Activated gamma-delta T cell treated with anti-CD3 and anti-CD28 coated beads, Interleukin-2, amount 50 U/mL, for 16 hours (primary cell): Measurements from ENCODE around the gene HTR4.
"Not testable (repeated sequence)": the region's sequence is repeated elsewhere in the genome, so short reads cannot be mapped to it uniquely, and the experiment has no call there.

ENCODE experiments used
- DNase-seq: peaks from one replicate; pipeline ENCODE4 v3.0.0-alpha.2; 2020; ENCODE audit warnings: low read depth

The HTR4 gene, protein sequence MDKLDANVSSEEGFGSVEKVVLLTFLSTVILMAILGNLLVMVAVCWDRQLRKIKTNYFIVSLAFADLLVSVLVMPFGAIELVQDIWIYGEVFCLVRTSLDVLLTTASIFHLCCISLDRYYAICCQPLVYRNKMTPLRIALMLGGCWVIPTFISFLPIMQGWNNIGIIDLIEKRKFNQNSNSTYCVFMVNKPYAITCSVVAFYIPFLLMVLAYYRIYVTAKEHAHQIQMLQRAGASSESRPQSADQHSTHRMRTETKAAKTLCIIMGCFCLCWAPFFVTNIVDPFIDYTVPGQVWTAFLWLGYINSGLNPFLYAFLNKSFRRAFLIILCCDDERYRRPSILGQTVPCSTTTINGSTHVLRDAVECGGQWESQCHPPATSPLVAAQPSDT

DNA sequence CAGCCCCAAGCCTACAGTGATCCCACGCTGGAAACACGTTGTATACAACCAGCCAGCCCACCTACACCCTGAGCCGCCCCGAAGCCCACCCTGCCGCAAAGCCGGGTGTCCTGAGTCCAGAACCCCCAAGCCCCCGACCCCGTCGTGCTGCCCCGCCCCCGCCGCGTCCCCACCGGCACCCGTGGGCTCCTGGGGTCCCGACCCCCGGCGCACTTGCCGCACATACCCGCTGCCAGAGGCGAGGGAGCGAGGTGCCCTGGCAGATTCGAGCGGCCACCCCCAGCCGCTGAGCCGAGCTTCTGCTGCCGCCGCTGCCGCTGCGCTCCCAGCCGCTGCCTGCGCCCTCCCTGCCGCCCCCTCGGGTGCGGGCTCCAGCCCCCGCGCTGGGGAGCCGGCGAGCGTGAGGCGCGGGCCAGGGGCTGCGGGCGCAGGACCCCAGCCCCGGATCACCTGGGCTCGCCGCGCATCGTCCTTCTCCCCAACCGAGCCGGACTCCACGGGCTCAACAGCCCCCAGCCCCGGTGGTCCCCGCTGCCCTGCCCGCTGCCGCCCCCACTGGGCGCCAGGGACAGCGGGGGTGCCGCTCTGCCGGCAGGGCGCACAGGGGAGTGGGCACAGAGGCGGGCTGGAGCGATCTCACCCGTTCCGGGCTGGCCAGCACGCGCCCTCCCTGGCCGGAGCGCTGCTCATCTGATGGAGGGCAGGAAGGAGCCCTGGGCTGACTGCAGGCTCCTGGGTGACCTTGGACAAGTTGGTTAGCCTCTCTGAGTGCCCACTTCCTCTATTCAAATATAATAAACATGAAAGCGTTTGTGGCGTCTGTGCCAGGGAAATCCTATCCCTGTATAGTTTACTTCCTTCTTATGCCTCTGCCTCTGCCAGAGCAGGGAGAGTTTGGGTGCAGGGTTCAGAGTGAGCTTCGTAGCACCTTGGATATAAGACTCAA lies at the start of gene HTR4:
Gene HTR4 (minus strand): TSS at position 692 of the 946 bp plus-strand sequence. CDS start 17,513 bp downstream, outside the sequence.
- DNase-seq = no peak

DNA sequence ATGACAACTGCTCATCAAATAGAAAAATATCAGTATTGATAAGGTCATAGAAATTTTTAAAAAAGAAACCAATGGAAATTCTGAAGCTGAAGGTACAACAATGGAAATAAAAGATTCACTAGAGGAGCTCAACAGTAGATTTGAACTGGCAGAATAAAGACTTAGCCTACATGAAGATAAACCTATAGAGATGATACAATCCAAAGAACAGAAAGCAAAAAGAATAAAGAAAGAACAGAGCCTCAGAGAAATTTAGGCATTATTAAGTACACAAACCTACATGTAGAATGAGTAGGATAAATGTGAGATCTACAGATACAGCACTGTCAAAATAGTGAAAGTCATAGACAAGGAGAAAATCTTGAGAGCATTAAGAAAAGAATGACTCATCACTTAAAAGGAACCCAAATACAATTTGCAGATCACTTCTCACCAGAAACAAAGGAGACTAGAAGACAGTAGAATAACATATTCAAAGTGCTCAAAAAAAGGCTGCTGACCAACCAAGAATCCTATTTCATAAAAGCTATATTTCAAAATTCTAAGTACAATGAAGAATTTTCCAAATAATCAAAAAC lies 47.8 kb upstream of the HTR4 start:
- no peak for DNase-seq

DNA sequence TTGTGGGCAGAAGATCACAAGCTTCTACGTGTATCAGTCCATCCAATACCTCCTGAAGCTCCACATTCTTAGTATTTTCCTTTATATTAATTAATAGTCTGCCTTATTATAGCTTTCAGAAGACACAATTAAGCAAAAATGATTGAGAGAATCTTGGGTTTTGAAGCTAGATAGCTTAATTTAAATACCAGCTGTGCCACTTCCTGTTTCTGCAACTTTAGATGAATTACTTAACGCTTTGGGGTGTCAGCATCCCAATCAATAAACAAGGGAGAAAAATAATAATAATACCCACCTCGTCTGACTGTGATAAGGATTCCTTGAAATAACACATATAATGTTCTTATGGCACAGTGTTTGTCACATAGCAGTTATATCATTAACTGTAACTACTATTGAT lies 44.7 kb upstream of the HTR4 start:
- DNase-seq = no peak

DNA sequence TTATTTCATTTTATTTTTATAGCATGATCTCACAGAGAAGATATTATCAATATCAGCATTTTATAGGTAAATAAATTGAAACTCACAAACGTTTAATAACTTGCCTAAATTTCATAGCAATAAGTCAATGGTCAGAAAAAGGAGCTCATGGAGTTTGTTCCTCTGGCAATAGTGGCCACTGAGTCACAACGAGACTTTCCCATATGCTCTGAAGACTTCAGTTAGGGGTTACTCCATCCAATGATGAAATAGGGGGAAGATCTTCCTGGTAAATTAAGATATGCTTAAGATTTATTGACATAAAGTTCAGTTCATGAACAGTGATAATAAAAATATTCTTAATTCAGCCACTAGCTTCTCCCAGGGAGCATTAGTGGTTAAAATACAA lies 43.5 kb upstream of the HTR4 start:
- no peak for DNase-seq

DNA sequence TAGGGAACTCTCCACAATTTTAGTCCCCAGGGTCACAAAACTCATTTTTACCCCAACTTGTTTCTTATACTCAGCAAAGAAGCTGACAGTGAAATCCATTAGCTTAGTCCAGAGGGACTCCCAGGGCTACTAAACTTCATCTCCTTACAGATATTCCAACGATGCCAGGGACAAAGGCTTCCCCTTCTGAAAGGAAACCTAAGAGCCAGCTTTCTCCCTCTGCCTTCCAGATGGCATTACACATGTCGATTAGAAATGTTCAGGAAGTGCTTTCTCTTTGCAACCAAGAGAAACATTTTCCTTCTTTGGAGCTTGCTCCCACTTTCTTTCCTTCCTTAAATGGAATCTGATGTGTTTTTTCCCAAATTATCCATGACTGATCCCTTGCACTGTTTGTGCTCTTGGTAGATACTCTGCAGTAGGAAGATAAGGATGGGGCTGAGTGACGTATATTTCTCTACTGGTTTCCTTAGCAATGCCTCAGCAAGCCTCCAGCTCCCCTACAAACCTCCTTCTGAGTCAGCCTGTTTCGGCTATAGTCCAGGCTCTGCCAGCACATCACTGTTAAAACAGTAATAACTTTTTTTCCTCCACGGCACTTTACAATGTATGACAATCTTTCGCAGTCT lies 43.0 kb upstream of the HTR4 start:
- DNase-seq = no peak

DNA sequence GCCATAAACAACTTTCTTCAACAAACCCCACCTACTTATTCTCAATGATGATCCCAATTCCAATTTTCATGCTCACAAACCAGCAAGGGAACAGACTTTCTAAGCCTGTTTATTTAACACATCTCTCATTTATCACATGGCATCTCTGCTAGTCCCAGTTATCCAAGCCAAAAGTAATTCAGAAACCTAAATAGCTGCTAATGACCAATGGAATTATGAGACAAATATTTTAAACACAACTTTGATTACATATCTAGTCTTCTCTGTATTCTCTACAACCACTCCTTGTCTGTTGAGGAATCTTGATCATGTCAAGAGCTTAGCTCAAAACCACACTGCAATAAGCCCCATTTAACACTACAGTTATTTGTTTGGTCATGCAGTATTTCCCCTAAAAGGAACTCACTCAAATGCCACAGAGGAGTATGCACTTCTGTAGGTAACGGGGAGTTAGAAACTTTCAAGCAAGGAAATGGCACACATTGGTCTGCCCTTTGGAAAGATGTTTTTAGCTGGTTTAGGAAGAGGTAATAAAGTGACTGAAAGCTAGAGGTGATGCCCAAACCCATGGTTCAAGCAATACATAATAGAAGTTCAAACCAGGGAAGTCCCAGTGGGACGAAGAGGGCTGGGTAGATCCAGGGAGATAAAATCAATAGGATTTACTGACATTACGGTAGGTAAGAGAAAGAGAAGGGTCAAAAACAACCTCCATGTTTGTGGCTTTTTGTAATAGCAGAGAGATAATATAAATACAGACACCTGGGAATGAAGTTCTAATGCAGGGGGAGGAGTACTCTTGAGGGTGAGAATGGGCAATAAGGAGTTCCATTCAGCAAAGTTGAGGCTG lies 42.1 kb upstream of the HTR4 start:
- DNase-seq = no peak

DNA sequence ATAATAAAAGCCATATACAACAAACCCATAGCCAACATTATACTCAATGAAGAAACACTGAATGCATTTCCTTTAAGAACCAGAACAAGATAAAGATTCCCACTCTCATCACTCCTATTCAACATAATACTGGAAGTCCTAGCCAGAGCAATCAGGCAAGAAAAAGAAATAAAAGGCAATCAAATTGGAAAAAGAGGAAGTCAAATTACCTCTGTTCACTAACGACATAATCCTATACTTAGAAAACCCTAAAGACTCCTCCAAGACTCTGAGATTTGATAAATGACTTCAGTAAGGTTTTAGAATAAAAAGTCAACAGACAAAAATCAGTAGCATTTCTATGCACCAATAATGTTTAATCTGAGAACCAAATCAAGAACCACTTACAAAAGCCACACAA lies 36.6 kb upstream of the HTR4 start:
- DNase-seq = no peak

DNA sequence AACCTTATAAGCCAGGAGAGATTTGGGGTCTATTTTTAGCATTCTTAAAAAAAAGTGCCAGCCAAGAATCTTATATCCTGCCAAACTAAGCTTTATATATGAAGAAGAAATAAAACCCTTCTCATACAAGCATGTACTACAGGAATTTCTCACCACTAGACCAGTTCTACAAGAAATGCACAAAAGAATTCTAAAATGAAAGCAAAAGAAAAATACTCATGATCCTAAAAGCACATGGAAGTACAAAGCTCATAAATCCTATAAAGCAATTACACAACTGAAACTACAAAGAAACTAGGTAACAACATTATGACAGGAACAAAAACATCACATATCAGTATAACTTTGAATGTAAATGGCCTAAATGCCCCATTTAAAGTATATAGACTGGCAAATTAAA lies 34.5 kb upstream of the HTR4 start:
- no peak for DNase-seq

DNA sequence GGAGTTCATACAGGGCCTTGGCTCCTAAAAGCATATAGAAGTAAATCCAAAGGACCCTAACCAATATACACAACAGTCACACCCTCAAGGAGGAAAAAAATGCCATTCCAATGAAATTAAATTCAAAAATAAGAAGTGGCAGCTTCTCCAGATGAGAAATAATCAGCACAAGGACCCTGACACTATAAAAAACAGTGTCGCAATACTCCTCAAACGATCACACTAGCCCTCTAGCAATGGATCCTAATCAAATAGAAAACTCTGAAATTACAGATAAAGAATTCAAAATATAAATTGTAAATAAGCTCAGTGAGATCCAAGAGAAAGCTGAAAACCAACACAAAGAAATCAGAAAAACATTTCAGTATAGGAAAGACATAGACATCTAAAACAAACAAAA lies 33.5 kb upstream of the HTR4 start:
- no peak for DNase-seq

DNA sequence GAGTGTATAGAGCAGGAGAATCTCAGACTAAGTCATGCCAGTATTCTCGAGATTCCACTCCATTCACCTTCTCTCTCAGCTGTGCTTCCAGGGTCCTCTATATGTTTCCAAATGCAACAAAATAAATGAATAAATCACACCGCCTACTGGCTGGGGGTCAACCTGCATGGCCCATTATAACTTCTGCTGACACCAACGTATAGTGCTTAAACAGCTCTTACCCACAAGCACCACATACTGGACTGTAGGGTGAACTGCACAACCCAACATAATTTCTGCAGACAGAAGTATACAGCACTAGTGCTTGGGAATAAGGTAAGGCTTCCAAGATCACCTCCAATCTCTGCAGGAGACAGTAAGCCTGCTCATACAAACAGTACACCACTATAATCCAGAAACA lies 33.1 kb upstream of the HTR4 start:
- no peak for DNase-seq

DNA sequence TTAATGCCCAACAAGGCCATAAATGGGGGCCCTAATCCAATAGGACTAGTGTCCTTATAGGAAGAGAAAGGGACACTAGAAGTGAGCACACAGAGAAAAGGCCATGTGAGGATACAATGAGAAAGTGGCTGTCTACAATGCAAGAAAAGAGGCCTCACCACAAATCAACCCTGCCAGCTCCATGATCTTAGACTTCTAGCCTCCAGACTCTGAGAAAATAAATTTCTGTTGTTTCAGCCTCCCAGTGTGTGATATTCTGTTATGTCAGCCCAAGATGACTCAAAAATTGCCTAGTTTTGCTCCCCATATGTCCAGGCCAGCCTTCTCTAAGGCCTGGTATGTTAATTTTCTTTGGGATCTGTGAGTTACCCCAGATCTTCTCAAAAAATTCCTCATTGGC lies 32.3 kb upstream of the HTR4 start:
- DNase-seq = no peak

DNA sequence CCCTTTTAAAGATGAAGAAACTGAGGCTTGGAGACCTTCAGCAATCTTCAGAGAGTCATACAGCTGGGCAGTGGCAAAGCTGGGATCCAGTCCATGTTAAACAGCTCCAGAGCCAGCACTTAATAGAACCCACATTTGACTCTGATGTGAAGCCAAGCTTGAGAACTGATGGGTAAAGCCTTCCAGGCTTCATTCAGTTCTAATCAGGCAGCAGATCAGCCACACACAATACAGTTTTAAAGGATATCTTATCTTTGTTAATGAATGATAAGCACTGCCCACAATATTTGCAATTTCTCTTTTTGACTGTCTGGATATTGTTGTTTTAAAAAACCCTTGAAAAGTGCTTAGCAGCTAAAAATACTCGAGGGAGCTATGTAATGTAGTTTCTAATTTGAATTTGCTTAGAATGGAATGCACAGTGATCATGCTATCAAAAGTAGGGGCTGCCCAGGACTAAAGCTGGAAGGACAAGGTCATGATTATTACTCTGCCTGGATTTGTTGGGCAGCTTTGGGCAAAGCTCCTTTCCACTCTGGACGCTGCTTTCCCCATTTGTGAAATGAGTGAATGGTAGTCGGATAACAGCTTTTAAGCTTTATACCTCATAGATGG lies 31.3 kb upstream of the HTR4 start:
- no peak for DNase-seq

DNA sequence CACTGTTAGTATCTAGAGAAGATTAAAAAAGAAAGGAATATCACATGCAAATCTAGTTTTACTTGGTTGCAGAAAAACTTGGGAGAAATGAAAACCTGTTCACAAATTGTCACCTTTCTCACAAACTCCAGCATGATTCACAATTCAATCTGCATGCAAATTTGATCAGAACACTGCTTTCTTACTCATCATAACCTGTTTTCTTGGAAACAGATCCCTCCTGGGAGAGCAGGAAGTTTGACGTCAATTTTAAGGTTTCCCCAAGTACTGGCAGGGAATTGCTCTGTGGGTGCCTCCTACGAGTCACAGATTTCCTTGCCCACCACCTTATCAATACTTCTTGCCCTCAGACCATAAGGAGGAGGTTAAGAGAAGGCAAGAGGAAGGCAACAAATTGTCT lies 30.2 kb upstream of the HTR4 start:
- no peak for DNase-seq

DNA sequence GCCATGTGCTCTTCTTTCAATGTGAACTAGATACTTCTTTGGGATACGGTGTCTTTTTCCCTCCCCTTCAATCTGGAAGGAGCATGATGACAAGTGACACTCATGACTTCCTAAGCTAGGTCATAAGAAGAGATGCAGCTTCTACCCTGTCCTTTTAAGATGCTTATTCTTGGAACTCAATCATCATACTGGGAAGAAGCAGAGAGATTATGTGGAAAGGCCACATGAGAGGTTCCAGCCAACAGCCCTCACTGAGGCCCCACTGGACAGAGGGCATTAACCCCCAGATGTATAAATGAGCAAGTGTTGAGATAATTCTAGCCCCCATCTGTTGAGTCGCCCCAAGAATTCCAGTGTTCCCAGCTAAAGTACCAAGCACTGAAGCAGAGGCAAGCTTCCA lies 29.3 kb upstream of the HTR4 start:
- no peak for DNase-seq

DNA sequence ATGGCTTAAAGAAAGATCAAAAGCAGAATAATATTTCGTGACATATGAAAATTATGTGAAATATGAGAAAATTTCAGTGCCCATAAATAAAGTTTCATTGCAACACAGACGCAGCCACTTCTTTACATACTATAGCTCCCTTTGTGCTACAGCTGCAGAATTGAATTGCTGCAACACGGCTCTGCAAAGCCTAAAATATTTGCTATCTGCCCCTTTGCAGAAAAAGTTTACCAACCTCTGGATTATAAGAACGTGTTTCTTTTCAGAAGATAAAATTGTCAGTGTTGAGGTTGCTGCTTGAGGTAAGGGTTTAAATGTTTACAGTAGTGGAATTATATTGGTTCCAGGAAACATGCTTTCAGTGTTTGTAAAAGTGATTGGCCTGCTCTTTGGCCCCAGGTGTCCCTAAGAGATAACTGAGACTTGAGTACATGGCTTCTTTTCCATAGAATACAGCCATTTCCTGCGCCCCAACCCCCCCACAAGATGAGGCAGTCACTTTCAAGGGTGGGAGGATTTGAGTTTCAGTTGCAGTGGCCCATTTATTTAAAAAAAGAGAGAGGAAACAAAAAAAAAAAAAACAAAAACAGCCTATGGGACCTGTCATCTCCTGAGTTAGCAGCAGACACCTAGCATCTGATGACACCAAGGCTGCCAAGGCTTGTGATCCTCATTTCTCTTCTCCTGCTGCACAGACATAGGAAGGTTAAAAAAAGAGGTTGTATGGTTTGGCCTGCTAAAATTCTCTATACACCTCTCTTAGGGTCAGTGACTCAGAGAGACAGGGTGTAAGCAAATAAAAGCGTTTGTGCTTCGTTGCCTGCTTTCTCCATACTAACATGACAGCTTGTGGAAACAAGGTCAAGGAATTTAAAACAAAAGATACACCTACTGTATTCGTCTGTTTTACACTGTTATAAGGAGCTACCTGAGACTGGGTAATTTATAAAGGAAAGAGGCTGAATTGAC lies 28.0 kb upstream of the HTR4 start:
- no peak for DNase-seq

DNA sequence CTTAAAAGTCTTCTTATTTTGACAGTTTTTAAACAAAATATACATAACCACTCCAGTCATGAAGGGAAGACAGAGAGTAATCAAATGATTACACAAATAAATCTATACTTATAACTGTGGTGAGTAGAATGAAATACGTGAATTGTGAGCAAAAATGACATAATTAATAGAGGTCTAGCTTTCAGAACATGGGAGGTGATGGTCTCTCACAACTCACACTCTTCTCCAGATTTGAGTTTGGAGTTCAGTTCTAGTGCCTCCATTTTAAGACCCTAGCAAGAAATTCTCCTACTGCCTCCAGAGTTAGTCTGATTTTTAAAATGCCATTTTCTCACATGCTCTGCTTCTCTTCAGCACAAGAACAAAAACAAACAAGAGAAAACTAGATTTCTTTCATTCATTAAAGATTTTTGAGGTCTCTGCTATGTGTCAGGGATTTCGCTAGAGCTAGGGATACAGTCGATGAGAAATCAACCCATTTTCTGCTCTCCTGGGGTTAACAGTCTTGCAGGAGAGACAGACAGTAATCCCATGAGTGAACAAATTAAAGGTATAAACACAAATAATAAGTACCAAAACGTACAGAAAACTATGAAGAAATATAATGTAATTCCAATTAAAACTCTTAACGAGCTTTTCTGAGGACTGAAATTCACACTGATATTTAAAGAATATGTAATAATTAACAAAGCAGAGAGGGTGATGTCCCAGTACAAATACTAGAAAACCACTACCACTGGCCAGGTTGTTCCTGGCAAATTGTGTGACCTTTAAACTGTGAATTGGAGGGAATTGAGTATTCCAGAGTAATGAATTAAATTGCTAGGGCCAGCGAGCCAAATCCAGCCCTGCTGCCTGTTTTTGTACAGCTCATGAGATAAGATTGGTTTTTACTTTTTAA lies 27.1 kb upstream of the HTR4 start:
- no peak for DNase-seq

DNA sequence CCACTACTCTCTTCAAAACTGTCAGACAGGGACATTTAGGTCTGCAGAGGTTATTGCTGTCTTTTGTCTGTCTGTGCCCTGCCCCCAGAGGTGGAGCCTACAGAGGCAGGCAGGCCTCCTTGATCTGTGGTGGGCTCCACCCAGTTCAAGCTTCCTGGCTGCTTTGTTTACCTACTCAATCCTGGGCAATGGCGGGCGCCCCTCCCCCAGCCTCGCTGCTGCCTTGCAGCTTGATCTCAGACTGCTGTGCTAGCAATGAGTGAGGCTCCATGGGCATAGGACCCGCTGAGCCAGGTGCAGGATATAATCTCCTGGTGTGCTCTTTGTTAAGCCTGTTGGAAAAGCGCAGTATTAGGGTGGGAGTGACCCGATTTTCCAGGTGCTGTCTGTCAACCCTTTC lies 19.4 kb upstream of the HTR4 start:
- not testable (repeated sequence) for DNase-seq

DNA sequence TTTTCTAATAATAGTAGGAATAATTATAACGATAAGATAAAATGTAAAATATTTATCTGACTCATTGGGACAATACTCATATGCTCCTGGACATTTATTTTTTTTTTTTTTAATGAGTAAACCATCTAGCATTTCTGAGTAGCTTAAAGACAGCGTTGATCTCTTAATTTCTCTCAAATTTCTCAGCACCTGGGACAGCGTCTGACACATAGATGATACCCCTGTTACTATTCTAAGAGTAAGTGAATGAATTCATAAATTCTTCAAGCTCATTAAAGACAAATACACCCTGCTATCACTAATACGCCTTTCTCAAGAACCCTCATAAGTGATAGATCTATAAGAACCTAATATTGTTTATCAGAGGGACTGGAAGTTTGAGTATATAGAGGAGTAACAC lies 12.0 kb upstream of the HTR4 start:
- DNase-seq = no peak

DNA sequence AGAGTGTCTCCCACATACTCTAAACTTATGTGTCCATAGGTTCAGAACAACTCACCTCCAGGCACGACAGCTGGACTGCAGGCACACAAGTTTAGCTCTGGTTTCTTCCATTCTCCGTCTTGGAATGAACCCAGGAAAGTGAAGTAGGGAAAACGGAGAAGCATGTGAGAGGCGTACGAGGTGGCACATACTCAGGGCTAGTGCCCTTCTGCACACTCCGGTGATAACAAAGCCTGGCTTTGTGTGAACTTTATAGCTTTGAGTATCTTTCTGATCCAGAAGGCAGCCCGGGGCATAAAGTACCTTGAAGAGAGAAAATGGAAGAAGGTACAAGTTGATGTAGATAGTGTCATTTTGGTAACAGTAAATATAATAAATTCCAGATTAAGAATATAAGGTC lies 11.1 kb upstream of the HTR4 start:
- no peak for DNase-seq
